ENCODE data around the gene PTPRD.

PTPRD gene

DNA sequence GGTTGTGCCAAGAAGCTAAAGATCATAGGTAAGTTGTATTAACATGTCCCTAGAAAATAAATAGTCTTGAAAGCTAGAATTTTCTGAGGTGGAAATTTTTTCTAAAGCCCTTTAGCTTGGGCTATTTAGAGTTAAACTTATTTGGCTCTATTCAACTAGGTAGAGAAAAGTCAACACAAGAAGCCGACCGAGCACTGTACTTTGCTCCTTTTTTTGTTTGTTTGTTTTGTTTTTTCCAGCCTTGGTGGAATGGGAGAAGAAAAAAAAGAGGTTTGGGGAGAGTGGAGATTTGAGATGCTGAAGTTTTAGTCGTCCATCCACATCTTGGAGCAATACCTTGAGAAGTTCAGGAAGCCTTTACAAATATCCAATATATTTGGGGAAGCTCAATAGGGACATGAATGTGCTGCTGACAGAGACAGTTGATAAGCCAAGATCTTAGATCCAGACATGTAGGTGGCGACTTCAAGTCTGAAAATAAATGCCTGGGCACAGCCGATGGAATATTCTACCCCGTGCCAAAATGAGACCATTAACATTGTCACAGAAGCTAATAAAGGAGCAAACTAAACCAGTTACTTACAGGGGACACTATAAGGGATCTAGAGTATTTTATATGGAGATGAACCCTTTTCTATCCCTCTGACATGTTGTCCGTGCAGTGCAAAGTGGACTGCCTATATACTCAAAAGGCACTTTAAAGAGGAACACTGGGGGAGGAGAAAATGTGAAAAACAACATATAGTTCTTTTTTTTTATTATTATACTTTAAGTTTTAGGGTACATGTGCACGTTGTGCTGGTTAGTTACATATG, 466.1 kb downstream of the PTPRD start:
- no peak for DNase-seq

- DNase-seq, result no peak
Observed at GRCh38 chr9:10144355-10144754, 468.4 kb downstream of the PTPRD start.

GRCh38 chr9:10135553-10135952, 477.2 kb downstream of the PTPRD start:
- no peak for DNase-seq

- DNase-seq, result no peak
Observed at GRCh38 chr9:10134266-10134665, 478.5 kb downstream of the PTPRD start.

- DNase-seq, result no peak
Observed at GRCh38 chr9:10130061-10130675, 482.6 kb downstream of the PTPRD start.

DNA sequence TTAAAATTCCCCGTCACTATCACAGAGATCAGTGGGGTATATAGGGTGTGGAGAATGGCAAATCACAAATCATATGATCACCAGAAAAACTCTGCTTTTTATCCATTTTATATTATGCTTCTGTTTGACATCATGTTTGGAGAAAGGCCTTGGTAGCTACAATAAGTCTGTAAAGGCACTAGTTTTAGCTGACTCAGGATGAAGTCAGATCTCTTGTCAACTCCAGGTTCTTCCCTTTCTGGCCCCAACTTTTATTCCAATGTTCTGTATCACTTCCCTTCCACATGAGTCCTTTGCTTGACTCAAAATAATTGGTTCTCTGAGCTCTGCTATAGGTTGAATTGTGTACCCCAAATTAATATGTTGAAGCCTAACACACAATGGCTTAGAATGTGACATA, 484.9 kb downstream of the PTPRD start:
- no peak for DNase-seq

DNA sequence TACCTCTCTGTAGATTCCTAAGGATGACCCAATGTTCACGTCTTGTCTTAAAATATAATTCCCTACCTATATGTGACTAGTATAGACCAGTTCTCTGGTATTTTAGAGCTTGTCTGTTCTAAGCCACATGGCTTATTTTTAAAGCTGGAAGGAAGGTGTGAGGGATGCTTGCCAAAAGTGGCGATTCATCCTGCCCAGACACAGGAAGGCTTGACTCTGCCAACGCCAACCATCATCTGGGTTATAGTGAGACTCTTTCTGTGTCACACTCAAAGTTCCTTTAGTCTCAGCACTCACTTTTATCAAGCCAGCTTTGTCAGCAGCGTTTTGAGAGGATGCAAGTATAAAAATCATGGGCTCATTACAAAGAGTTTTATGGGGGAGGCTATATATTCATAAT, 500.0 kb downstream of the PTPRD start:
- no peak for DNase-seq

GRCh38 chr9:10112070-10112469, 500.7 kb downstream of the PTPRD start:
- DNase-seq, result no peak

- no peak for DNase-seq
Observed at GRCh38 chr9:10108815-10109214, 504.0 kb downstream of the PTPRD start.

DNA sequence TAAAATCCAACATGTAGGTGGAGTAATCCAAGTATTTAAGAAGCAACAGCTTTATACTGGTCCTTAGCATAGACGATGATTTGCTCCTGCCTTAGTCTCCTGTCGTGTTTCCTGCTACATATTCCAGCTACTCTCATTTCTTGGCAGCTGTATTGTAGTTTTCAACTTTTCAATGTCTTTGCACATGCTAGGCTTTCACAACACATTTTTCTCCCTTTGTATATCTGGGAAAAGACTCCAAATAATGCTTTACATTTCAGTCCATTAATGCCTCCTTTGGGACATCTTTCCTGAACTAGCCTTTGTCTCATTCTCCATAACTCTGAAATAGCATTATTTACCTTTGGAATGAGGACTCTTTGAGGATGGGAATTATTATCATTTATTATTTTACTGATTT, 508.0 kb downstream of the PTPRD start:
- no peak for DNase-seq

DNA sequence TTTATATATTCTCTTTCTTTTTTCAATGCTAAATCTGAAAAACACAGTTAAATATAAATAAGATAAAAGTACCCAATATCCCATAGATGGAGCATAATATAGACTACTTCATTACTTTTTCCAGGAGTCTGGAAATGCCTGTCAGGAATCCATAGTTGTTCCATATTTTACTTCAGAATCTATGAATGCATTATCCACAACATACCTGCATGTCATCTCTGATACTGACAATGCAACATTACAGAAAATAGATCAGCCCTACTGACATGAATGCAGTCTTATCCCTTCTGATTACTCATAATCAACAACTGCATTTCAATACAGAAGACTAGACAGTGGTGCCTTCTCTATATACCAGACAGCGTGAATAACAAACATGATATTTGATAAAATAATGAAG, 517.6 kb downstream of the PTPRD start:
- DNase-seq, result no peak

DNA sequence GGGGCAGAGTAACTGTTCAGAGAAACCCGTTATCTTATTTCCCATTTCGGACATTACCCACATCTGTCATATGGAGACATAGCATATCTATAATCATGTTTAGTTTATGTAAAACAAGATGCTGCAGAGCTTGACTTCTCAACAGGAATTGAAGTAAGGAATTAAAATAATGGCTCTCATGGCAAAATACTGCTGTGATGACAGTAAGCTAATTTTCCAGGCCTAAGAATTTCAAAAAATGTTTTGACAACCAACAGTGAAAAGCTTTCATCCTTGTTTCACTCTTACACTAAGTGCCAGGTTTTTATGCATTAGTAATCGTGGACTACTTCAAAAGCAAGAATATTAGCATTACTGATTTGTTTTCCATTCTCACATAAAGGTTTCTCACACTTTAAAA, 518.2 kb downstream of the PTPRD start:
- no peak for DNase-seq

DNA sequence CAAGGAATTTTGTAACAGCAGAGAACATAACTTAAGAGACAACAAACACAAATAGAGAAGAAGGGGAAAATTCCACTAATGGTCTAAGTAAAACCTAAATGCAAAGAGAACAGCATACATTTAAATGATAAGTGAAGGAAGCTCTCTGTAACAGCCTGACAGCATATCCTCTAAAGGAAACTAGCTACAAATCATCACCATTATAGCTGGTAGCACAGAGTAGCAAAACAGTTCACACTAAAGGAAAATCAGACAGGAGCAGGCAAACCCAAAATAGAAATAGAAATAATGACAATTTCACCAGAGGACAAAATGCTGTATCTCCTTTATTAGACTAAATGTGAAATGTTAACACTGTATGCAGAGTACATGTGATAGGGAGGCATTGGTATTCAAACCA, 532.8 kb downstream of the PTPRD start:
- no peak for DNase-seq

DNA sequence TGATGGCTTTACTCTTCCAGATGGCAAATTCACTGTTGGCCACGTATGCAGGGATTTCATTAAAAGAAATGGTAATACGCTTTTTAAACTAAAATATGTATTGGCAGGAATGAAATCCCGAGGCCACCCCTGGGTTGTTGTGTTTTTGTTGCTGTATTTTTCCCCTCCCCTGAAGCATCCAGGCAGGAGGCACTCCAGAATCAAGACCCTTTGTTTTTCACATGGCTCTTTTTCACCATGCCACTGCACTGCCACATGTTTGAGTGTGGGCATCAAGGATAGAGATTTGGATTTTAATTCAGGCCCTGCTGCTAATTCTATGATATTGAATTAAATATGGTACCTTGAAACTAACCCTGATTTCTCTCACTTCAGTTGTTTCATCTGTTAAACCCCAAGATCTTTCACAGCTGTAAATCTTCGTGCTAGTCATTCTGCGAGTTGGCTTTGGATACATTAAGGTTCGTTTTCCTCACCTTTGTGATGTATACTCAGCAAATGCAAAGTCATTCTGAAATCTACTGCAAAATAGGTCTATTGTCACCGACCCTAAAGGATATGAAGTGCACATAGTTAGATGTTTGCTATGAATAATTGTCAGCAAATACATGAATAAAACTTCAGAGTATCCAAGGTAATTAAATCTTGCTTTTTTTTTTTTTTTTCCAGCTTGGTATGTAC, 533.4 kb downstream of the PTPRD start:
- DNase-seq, result no peak

DNA sequence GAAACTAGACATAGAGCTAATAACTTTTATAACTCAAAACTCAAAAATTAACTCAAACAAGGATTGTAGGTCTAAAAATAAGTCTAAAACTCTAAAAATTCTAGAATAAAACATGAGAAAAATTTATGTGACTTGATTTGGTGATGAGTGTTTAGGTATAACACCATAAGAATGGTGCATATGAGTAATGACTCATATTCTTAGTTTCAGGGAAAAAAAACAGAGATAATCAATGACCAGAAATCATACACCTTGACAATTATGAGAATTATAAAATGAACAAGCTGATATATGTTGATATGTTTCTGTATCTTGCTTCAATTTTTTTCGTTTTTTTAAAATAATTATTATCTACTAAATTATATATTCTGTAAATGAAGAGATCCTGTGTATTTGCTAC, 541.2 kb downstream of the PTPRD start:
- DNase-seq, result no peak

DNA sequence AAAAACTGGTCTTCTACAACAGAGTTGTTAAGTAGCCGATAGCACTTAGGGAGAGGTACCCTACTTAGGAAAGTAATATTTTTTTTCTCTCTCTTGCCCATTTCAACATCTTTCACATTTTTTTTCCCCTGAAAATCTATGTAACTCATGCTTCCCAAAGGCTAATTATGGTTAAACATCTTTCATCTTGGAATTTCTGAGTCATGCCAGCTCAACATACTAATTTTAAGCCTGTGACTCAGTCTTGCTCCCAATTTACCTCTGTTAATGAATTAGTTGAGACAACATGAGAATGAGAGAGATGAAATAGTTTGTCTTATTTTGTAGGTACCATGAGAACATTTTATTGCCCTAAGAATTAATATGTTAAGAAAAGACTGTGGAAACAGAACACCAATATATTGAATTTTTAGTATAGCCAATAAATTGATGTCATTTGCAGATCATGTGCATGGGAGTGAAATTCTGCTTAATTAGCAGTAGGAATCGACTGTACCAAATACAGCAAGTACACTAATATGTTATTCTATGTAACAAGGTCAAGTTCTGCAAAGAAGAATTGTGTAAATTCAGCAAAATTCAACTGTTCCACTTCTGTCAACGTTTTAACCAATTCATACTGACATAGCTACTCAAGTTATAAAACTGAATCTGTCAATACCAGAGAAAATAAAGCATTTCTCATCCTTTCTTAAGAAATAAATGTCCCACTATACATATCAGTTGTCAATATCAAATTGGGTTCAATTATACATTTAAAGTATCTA, 550.0 kb downstream of the PTPRD start:
- no peak for DNase-seq

- no peak for DNase-seq
Observed at GRCh38 chr9:10059044-10059443, 553.8 kb downstream of the PTPRD start.

GRCh38 chr9:10055886-10056395, 556.9 kb downstream of the PTPRD start:
- no peak for DNase-seq

GRCh38 chr9:10054456-10054855, 558.3 kb downstream of the PTPRD start:
- no peak for DNase-seq

- no peak for DNase-seq
Observed at GRCh38 chr9:10052916-10053315, 559.9 kb downstream of the PTPRD start.

DNA sequence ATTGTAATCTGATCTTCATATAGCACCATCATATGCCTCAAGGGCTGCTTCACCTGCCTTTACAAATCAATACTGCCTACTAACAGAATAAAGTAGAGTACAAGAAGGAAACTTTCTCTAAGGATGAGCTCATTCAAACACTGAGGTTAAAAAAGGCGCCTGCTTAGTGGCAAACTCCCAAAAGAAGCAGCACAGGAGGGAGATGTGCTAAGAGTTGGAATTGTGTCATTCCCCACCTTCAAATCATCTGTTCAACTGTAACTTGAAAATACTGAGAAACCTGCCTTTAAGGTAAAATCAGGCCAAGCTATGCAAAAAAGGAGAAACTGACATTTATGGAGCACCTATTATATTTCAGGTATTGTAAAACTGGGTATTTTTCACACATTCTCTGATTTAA, 560.6 kb downstream of the PTPRD start:
- DNase-seq, result no peak

GRCh38 chr9:10050016-10050415, 562.8 kb downstream of the PTPRD start:
- DNase-seq, result no peak

GRCh38 chr9:10048994-10049393, 563.8 kb downstream of the PTPRD start:
- DNase-seq, result no peak
